T-helper 1 cell treated with Interleukin-12 subunit alpha and Interleukin-12 subunit beta and Interleukin-4 antibody, amounts not matched to agents 30 ng/mL and 1 ng/mL, for 36 hours (primary cell): ENCODE measurements around the gene PIAS1. TPM values are rescaled to one million over a fixed set of nuclear protein-coding genes. Genes with fewer than 3 reads are reported as not detected.
"Not testable (repeated sequence)": the region's sequence is repeated elsewhere in the genome, so short reads cannot be mapped to it uniquely, and the experiment has no call there.

Experiments used
- intact Hi-C: fragments of 100-400 bp; cut with micrococcal nuclease; formaldehyde crosslinking; loops from one replicate; pipeline ENCODE4 v1.15.1; 2024
- total RNA-seq: library from RNA; stranded (reverse); gene quantifications from 2 replicates; pipeline ENCODE4 v1.2.3, GENCODE V29; 2022

PIAS1 gene
- total RNA-seq, 1 donor from 2014 or later = 42.1 TPM

- intact Hi-C loops = no loop called here
Observed at GRCh38 chr15:68113273-68113672, 59.2 kb downstream of the PIAS1 start.

GRCh38 chr15:68113751-68114150 is 59.6 kb downstream of the PIAS1 start:
- intact Hi-C loops = loop anchor here (1.0 kb wide), 1 partner anchor 59 kb away; the partner anchor contains the start of gene PIAS1

GRCh38 chr15:68114356-68114755 is 60.2 kb downstream of the PIAS1 start:
- intact Hi-C loops = loop anchor here (1.0 kb wide), 1 partner anchor 60 kb away; the partner anchor contains the start of gene PIAS1

GRCh38 chr15:68114840-68115239 is 60.7 kb downstream of the PIAS1 start:
- intact Hi-C loops = loop anchor here (1.0 kb wide), 1 partner anchor 61 kb away; the partner anchor contains the start of gene PIAS1

GRCh38 chr15:68124700-68125099 is 70.6 kb downstream of the PIAS1 start:
- intact Hi-C loops = no loop called here

GRCh38 chr15:68126396-68126795 is 72.3 kb downstream of the PIAS1 start:
- intact Hi-C loops = no loop called here

GRCh38 chr15:68129072-68129471 is 75.0 kb downstream of the PIAS1 start:
- intact Hi-C loops = no loop called here

GRCh38 chr15:68130851-68131250 is 76.7 kb downstream of the PIAS1 start:
- intact Hi-C loops = no loop called here

GRCh38 chr15:68137096-68137495 is 83.0 kb downstream of the PIAS1 start:
- intact Hi-C loops = no loop called here

- intact Hi-C loops = no loop called here
Observed at GRCh38 chr15:68143129-68143528, 89.0 kb downstream of the PIAS1 start.

- intact Hi-C loops = no loop called here
Observed at GRCh38 chr15:68143785-68144184, 89.7 kb downstream of the PIAS1 start.

- intact Hi-C loops = no loop called here
Observed at GRCh38 chr15:68145706-68146105, 91.6 kb downstream of the PIAS1 start.

- intact Hi-C loops = no loop called here
Observed at GRCh38 chr15:68148039-68148438, 93.9 kb downstream of the PIAS1 start.

- intact Hi-C loops = no loop called here
Observed at GRCh38 chr15:68149059-68149458, 94.9 kb downstream of the PIAS1 start.

- intact Hi-C loops = no loop called here
Observed at GRCh38 chr15:68150187-68150586, 96.1 kb downstream of the PIAS1 start.

GRCh38 chr15:68151277-68151676 is 97.2 kb downstream of the PIAS1 start:
- intact Hi-C loops = no loop called here

- intact Hi-C loops = no loop called here
Observed at GRCh38 chr15:68152342-68152741, 98.2 kb downstream of the PIAS1 start.

- intact Hi-C loops = loop anchor here (1.0 to 2.0 kb wide), 2 partner anchors 100 to 292 kb away; partner anchors contain the start of gene PIAS1
Observed at GRCh38 chr15:68154923-68155559, 100.9 kb downstream of the PIAS1 start.

GRCh38 chr15:68157074-68157473 is 103.0 kb downstream of the PIAS1 start:
- intact Hi-C loops = no loop called here

GRCh38 chr15:68158046-68158628 is 104.0 kb downstream of the PIAS1 start:
- intact Hi-C loops = no loop called here

- intact Hi-C loops = no loop called here
Observed at GRCh38 chr15:68163191-68163590, 109.1 kb downstream of the PIAS1 start.

- intact Hi-C loops = no loop called here
Observed at GRCh38 chr15:68166847-68167246, 112.7 kb downstream of the PIAS1 start.

GRCh38 chr15:68172037-68172436 is 117.9 kb downstream of the PIAS1 start:
- intact Hi-C loops = not testable (repeated sequence)
